Fibroblast of lung (primary cell): ENCODE results near the gene ZBTB11. TPM values are rescaled to one million over a fixed set of nuclear protein-coding genes. Genes with fewer than 3 reads are reported as not detected.

Experiments
- DNase-seq, 2 donors: peaks; one replicate each; pipeline versions ENCODE4 v3.0.0 to v3.0.0-alpha.2; 2010; ENCODE audit warnings: low read depth in 2 of 2
- H2AFZ ChIP-seq: 2 replicates; pipeline ENCODE4 v1.5.1; 2012; ENCODE audit warnings: low read length, control low read depth, inconsistent platforms
- H3K27ac ChIP-seq: 2 replicates; pipeline ENCODE4 v1.5.1; 2011; ENCODE audit warnings: low read length, control low read depth; ENCODE audit not compliant: insufficient read depth
- H3K27me3 ChIP-seq: 2 replicates; pipeline ENCODE4 v1.5.1; 2011; ENCODE audit warnings: mild to moderate bottlenecking, low read length; ENCODE audit not compliant: control insufficient read depth, insufficient read depth
- H3K36me3 ChIP-seq: 2 replicates; pipeline ENCODE4 v1.5.1; 2011; ENCODE audit warnings: low read length; ENCODE audit not compliant: control insufficient read depth, insufficient read depth
- H3K4me1 ChIP-seq: 2 replicates; pipeline ENCODE4 v1.5.1; 2011; ENCODE audit warnings: low read length; ENCODE audit not compliant: control insufficient read depth, insufficient read depth; ENCODE audit errors: extremely low read depth
- H3K4me2 ChIP-seq: 2 replicates; pipeline ENCODE4 v1.5.1; 2011; ENCODE audit warnings: low read length, control low read depth; ENCODE audit not compliant: insufficient read depth; ENCODE audit errors: extremely low read depth
- H3K4me3 ChIP-seq, 4 experiments: fragments of 200-600 bp in 1 of 4; sonication (generic) in 1 of 4; replicated peaks in 1 of 4; 2 replicates each; pipeline ENCODE4 v1.5.1; 2011 to 2016; ENCODE audit warnings: low read length in 4 of 4, low read depth in 3 of 4, mild to moderate bottlenecking in 3 of 4, control low read depth in 2 of 4, inconsistent platforms in 1 of 4, mixed read lengths in 1 of 4; ENCODE audit not compliant: insufficient read depth in 1 of 4; ENCODE audit errors: control extremely low read depth in 1 of 4
- H3K79me2 ChIP-seq: 2 replicates; pipeline ENCODE4 v1.5.1; 2012; ENCODE audit warnings: mild to moderate bottlenecking, low read length, inconsistent platforms; ENCODE audit not compliant: control insufficient read depth, insufficient read depth
- H3K9ac ChIP-seq: 2 replicates; pipeline ENCODE4 v1.5.1; 2011; ENCODE audit warnings: mild to moderate bottlenecking, low read length, control low read depth; ENCODE audit not compliant: insufficient read depth
- H3K9me3 ChIP-seq: 2 replicates; pipeline ENCODE4 v1.5.1; 2012; ENCODE audit warnings: low read depth, low read length; ENCODE audit not compliant: control insufficient read depth, insufficient read depth
- H4K20me1 ChIP-seq: 2 replicates; pipeline ENCODE4 v1.5.1; 2011; ENCODE audit warnings: low read length; ENCODE audit not compliant: control insufficient read depth, insufficient read depth; ENCODE audit errors: extremely low read depth
- EZH2 ChIP-seq: IDR thresholded peaks from 2 replicates; pipeline ENCODE4 v1.5.1; 2012; ENCODE audit warnings: low read length, control low read depth, mild to moderate bottlenecking; ENCODE audit errors: missing control alignments
- polyA minus RNA-seq: library from RNA; depleted of rRNA, polyadenylated mRNA; stranded (reverse); fragments of >200 nt; gene quantifications from 2 replicates; pipeline ENCODE4 v1.2.3, GENCODE V29; 2011; ENCODE audit warnings: low replicate concordance
- polyA plus RNA-seq, 2 donors: library from polyadenylated mRNA; depleted of rRNA in 1 of 2; stranded (reverse) in 1 of 2; unstranded in 1 of 2; fragments of >200 nt; gene quantifications; 2 replicates each; pipeline ENCODE4 v1.2.1, GENCODE V29; 2011 to 2012; ENCODE audit warnings: missing spikeins in 1 of 2
- total RNA-seq: library from RNA; depleted of rRNA; stranded (reverse); fragments of >200 nt; gene quantifications from 2 replicates; pipeline ENCODE4 v1.2.1, GENCODE V29; 2014
- TF ChIP-seq, protein P1 (sequence below), 2 donors: IDR thresholded peaks in 1 of 2; conservative IDR thresholded peaks in 1 of 2; 1 replicate in 1 of 2; 2 replicates in 1 of 2; pipeline ENCODE4 v1.5.1; 2011 to 2012; ENCODE audit warnings: low read length in 2 of 2, control low read depth in 1 of 2, inconsistent platforms in 1 of 2, low read depth in 1 of 2, mild to moderate bottlenecking in 1 of 2

Gene ZBTB11
- total RNA-seq (21.8 and 26.6 TPM in 2 replicates), polyA plus RNA-seq (11.0 and 11.4 TPM in 2 replicates), polyA minus RNA-seq (3.6 and 3.7 TPM in 2 replicates)
- polyA plus RNA-seq (2012) = 7.7 and 8.0 TPM in 2 replicates

DNA sequence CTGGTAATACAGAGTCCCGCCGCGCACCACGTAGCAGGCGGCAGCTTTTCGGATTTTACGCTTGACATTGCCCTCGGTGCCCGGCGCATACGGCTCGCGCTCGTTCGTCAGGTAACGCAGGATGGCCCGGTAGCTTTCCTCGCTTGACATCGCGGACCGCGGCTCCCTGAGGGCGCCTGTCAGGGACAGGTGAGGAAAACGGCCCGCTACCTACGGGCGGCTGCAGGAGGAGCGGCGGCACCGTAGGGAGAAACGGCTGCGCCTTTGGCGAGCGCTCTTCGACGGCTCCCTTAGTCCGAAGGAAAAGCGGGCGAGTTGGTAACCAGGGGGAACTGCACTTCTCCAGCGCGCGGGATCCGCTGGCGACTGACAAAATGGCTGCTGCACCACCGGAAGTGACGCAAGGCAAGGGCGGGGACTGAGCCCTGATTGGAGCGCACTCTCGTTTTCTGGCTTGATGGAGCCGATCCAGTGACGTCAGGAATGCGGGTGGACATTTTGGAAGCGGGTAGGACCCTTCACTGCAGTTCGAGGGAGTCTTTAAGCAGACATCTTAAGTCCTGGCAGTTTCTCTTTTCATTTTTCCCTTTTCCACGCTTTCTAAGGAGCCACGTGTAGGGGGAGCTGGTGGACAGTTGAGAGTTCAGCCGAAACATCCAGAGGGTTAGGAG lies at the start of gene ZBTB11:
Gene ZBTB11 (minus strand): TSS at position 368 of the 671 bp plus-strand sequence. CDS start 218 bp downstream, at position 150.
- no peaks in the 10 kb centered on the region for H3K9me3 ChIP-seq
- peak within 1 kb of the TSS; percentile 91 for H2AFZ ChIP-seq
- TF ChIP-seq, protein P1, sequence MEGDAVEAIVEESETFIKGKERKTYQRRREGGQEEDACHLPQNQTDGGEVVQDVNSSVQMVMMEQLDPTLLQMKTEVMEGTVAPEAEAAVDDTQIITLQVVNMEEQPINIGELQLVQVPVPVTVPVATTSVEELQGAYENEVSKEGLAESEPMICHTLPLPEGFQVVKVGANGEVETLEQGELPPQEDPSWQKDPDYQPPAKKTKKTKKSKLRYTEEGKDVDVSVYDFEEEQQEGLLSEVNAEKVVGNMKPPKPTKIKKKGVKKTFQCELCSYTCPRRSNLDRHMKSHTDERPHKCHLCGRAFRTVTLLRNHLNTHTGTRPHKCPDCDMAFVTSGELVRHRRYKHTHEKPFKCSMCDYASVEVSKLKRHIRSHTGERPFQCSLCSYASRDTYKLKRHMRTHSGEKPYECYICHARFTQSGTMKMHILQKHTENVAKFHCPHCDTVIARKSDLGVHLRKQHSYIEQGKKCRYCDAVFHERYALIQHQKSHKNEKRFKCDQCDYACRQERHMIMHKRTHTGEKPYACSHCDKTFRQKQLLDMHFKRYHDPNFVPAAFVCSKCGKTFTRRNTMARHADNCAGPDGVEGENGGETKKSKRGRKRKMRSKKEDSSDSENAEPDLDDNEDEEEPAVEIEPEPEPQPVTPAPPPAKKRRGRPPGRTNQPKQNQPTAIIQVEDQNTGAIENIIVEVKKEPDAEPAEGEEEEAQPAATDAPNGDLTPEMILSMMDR (conservative IDR thresholded peaks at IDR 0.05 in 1 of 2, IDR thresholded peaks at IDR 0.05 in 1 of 2; ENCODE audit: low read depth in 1 of 2, low read length in 2 of 2) = peak; percentile 66 to 70
- no peak for TF ChIP-seq EZH2
- peak; percentile 100 for DNase-seq
- H3K9ac ChIP-seq = peak within 1 kb of the TSS; percentile 93
- H3K4me3 ChIP-seq = peak within 1 kb of the TSS; percentile 94 to 100 (median 99)
- H3K4me1 ChIP-seq = peaks cover 6% of the 10 kb centered on the region
- peaks cover 39% of the 10 kb centered on the region for H3K79me2 ChIP-seq
- H3K4me2 ChIP-seq = peak within 1 kb of the TSS; percentile 94
- H3K27me3 ChIP-seq = no peaks in the 10 kb centered on the region
- H3K36me3 ChIP-seq = peaks cover 10% of the 10 kb centered on the region
- H4K20me1 ChIP-seq = no peaks in the 10 kb centered on the region
- peak within 1 kb of the TSS; percentile 97 for H3K27ac ChIP-seq

GRCh38 chr3:101725890-101726275 lies 49.0 kb upstream of the ZBTB11 start:
- Histone ChIP-seq H3K4me1 (no peaks in the 10 kb centered on the region), H3K4me3 (peak overlapping the region; percentile 80 to 98 (median 83)), H3K27me3 (no peaks in the 10 kb centered on the region), H3K9me3 (no peaks in the 10 kb centered on the region), H3K9ac (no peak overlapping the region), H3K27ac (peak overlapping the region; percentile 19), H3K36me3 (no peaks in the 10 kb centered on the region), H3K79me2 (peaks cover 19% of the 10 kb centered on the region), H2AFZ (peak overlapping the region; percentile 48), H4K20me1 (no peaks in the 10 kb centered on the region), H3K4me2 (peak overlapping the region; percentile 86)
- TF ChIP-seq, protein P1 (conservative IDR thresholded peaks at IDR 0.05 in 1 of 2, IDR thresholded peaks at IDR 0.05 in 1 of 2; ENCODE audit: low read depth in 1 of 2, low read length in 2 of 2) = no peak
- TF ChIP-seq EZH2 = no peak
- DNase-seq = no peak

DNA sequence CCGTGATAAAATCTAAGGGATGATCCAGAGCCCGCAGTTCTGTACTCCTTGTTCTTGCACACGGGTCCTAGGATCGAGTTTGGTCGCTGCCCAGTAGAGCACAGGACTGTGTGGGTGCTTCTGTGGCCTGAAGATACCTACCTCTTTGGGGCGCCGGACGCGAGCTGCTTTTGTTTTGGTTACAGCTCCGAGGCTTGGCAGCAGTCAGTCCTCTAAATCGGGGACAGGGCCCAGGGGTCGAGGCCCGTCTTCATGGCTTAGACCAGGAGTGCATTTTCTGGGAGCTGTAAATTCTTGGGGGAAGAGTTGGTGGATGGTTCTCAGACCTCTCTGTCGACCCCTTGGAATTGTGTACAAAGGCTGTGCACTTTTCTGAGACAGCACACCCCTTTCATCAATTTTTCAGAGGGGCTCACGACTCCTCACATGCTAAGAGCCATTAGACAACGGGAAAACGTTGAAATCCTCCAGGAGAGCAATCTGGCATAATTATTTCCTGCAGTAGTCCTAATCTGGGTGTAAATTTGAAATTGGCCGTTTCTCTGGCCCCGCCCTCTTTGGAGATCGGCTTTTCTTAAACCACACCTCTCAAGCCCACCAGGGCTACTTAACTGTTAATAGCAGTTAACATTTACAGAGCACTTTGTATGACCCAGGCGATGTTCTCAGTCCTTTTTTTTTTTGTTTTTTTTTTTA lies 48.4 kb upstream of the ZBTB11 start:
- H3K36me3 ChIP-seq = no peaks in the 10 kb centered on the region
- H3K4me3 ChIP-seq = peak overlapping the region; percentile 80 to 98 (median 83)
- no peaks in the 10 kb centered on the region for H3K27me3 ChIP-seq
- H3K27ac ChIP-seq = peak overlapping the region; percentile 87
- H3K9ac ChIP-seq = peak overlapping the region; percentile 73
- H3K4me2 ChIP-seq = peak overlapping the region; percentile 86
- peak overlapping the region; percentile 96 for H2AFZ ChIP-seq
- peak; percentile 18 to 36 for DNase-seq
- no peaks in the 10 kb centered on the region for H3K9me3 ChIP-seq
- H3K4me1 ChIP-seq = no peaks in the 10 kb centered on the region
- no peak for TF ChIP-seq EZH2
- TF ChIP-seq, protein P1 (conservative IDR thresholded peaks at IDR 0.05 in 1 of 2, IDR thresholded peaks at IDR 0.05 in 1 of 2; ENCODE audit: low read depth in 1 of 2, low read length in 2 of 2) = no peak
- H4K20me1 ChIP-seq = no peaks in the 10 kb centered on the region
- peaks cover 19% of the 10 kb centered on the region for H3K79me2 ChIP-seq
